H1 (cell line): Measurements from ENCODE around the gene IFI16. TPM values are rescaled to one million over a fixed set of nuclear protein-coding genes. Genes with fewer than 3 reads are reported as not detected.

ENCODE experiments used
- SIN3A ChIP-seq, 2 experiments: IDR thresholded peaks in 1 of 2; conservative IDR thresholded peaks in 1 of 2; 2 replicates each; pipeline ENCODE4 v1.6.1; 2011 to 2012; ENCODE audit warnings: low read length in 2 of 2, improper control_type of control experiment in 1 of 2, low read depth in 1 of 2, mild to moderate bottlenecking in 1 of 2
- ZNF274 ChIP-seq: IDR thresholded peaks from 2 replicates; pipeline ENCODE4 v1.7.0; 2012; ENCODE audit warnings: low read length, borderline replicate concordance; ENCODE audit errors: extremely low read depth
- polyA plus RNA-seq, 7 experiments: library from polyadenylated mRNA; depleted of rRNA in 3 of 7; stranded (reverse) in 5 of 7; unstranded in 2 of 7; fragments of >200 nt in 5 of 7; fragments of 200-250 nt in 2 of 7; gene quantifications; 1 replicate in 5 of 7; 2 replicates in 1 of 7; 4 replicates in 1 of 7; pipeline versions ENCODE4 v1.2.1 to v1.2.3, GENCODE V29; 2011 to 2013; ENCODE audit warnings: missing spikeins in 2 of 7, mixed read lengths in 2 of 7
- total RNA-seq: library from RNA; stranded (reverse); fragmentation: NEBNext Ultra II Directional; extraction: Animal tissue kit (Norgen Biotek cat#: 25700); gene quantifications from 2 replicates; pipeline ENCODE4 v1.2.1, GENCODE V29; 2021
- TF ChIP-seq, protein P1 (sequence below): fragments of 300-600 bp; sonication (generic); IDR thresholded peaks from 2 replicates; pipeline ENCODE4 v1.7.1; 2012; ENCODE audit warnings: low read length, moderate library complexity, mild to moderate bottlenecking, inconsistent platforms; ENCODE audit not compliant: insufficient replicate concordance
- TF ChIP-seq, protein P2 (sequence below): IDR thresholded peaks from 2 replicates; pipeline ENCODE4 v1.6.1; 2012; ENCODE audit warnings: low read length, inconsistent platforms

The IFI16 gene
- total and polyA plus RNA-seq, 2 of the 8 experiments (the other 6 are each of a cell fraction or from before 2014, with no cell fraction given): 0.63 to 0.74 TPM

DNA sequence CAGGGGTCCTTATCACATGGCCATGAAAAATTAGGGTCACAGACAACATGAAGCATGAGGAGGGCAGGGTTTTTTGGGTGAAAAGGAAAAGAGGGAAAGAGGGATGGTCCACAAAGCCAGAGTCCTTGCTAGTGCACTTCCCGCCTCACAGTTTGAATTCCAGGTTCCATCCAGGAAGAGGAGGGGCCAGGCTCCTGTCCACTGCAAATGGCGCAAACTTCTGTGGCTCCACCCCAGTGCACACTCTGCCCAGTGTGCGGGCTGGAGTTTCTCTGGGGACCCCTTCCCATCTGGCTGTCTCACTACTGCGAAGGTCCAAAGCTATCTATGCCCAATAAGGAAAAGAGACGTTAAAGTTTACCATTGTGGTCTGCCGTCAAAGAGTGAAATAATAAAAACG, 49.0 kb downstream of the IFI16 start (continued):
- TF ChIP-seq, protein P1, sequence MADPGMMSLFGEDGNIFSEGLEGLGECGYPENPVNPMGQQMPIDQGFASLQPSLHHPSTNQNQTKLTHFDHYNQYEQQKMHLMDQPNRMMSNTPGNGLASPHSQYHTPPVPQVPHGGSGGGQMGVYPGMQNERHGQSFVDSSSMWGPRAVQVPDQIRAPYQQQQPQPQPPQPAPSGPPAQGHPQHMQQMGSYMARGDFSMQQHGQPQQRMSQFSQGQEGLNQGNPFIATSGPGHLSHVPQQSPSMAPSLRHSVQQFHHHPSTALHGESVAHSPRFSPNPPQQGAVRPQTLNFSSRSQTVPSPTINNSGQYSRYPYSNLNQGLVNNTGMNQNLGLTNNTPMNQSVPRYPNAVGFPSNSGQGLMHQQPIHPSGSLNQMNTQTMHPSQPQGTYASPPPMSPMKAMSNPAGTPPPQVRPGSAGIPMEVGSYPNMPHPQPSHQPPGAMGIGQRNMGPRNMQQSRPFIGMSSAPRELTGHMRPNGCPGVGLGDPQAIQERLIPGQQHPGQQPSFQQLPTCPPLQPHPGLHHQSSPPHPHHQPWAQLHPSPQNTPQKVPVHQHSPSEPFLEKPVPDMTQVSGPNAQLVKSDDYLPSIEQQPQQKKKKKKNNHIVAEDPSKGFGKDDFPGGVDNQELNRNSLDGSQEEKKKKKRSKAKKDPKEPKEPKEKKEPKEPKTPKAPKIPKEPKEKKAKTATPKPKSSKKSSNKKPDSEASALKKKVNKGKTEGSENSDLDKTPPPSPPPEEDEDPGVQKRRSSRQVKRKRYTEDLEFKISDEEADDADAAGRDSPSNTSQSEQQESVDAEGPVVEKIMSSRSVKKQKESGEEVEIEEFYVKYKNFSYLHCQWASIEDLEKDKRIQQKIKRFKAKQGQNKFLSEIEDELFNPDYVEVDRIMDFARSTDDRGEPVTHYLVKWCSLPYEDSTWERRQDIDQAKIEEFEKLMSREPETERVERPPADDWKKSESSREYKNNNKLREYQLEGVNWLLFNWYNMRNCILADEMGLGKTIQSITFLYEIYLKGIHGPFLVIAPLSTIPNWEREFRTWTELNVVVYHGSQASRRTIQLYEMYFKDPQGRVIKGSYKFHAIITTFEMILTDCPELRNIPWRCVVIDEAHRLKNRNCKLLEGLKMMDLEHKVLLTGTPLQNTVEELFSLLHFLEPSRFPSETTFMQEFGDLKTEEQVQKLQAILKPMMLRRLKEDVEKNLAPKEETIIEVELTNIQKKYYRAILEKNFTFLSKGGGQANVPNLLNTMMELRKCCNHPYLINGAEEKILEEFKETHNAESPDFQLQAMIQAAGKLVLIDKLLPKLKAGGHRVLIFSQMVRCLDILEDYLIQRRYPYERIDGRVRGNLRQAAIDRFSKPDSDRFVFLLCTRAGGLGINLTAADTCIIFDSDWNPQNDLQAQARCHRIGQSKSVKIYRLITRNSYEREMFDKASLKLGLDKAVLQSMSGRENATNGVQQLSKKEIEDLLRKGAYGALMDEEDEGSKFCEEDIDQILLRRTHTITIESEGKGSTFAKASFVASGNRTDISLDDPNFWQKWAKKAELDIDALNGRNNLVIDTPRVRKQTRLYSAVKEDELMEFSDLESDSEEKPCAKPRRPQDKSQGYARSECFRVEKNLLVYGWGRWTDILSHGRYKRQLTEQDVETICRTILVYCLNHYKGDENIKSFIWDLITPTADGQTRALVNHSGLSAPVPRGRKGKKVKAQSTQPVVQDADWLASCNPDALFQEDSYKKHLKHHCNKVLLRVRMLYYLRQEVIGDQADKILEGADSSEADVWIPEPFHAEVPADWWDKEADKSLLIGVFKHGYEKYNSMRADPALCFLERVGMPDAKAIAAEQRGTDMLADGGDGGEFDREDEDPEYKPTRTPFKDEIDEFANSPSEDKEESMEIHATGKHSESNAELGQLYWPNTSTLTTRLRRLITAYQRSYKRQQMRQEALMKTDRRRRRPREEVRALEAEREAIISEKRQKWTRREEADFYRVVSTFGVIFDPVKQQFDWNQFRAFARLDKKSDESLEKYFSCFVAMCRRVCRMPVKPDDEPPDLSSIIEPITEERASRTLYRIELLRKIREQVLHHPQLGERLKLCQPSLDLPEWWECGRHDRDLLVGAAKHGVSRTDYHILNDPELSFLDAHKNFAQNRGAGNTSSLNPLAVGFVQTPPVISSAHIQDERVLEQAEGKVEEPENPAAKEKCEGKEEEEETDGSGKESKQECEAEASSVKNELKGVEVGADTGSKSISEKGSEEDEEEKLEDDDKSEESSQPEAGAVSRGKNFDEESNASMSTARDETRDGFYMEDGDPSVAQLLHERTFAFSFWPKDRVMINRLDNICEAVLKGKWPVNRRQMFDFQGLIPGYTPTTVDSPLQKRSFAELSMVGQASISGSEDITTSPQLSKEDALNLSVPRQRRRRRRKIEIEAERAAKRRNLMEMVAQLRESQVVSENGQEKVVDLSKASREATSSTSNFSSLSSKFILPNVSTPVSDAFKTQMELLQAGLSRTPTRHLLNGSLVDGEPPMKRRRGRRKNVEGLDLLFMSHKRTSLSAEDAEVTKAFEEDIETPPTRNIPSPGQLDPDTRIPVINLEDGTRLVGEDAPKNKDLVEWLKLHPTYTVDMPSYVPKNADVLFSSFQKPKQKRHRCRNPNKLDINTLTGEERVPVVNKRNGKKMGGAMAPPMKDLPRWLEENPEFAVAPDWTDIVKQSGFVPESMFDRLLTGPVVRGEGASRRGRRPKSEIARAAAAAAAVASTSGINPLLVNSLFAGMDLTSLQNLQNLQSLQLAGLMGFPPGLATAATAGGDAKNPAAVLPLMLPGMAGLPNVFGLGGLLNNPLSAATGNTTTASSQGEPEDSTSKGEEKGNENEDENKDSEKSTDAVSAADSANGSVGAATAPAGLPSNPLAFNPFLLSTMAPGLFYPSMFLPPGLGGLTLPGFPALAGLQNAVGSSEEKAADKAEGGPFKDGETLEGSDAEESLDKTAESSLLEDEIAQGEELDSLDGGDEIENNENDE: no peak
- no peak for TF ChIP-seq SIN3A (conservative IDR thresholded peaks at IDR 0.05 in 1 of 2, IDR thresholded peaks at IDR 0.05 in 1 of 2; ENCODE audit: low read depth in 1 of 2, low read length in 2 of 2)
- TF ChIP-seq, protein P2, sequence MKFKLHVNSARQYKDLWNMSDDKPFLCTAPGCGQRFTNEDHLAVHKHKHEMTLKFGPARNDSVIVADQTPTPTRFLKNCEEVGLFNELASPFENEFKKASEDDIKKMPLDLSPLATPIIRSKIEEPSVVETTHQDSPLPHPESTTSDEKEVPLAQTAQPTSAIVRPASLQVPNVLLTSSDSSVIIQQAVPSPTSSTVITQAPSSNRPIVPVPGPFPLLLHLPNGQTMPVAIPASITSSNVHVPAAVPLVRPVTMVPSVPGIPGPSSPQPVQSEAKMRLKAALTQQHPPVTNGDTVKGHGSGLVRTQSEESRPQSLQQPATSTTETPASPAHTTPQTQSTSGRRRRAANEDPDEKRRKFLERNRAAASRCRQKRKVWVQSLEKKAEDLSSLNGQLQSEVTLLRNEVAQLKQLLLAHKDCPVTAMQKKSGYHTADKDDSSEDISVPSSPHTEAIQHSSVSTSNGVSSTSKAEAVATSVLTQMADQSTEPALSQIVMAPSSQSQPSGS: no peak
- no peak for TF ChIP-seq ZNF274
